ENCODE data around the gene MSI1.

DNA sequence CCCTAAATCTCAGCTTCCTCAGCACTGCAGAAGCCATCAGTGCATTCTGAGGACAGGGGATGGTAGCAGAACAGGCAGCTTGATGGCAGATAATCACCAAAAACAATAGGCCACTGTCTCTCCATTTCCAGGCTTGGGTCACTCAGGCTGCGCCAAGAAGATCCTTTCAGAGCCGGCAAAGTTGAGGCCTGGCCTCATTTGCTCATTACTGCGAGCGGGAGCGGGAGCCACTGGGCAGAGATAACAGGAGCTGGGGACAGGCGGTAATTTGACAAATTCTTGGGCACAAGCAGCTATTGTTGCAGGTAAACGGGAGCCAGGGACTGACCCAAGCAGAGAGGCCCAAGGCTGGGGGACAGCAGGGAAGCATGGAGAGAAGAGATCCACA, 2.1 kb downstream of the MSI1 start:
- TF ChIP-seq, protein P1, sequence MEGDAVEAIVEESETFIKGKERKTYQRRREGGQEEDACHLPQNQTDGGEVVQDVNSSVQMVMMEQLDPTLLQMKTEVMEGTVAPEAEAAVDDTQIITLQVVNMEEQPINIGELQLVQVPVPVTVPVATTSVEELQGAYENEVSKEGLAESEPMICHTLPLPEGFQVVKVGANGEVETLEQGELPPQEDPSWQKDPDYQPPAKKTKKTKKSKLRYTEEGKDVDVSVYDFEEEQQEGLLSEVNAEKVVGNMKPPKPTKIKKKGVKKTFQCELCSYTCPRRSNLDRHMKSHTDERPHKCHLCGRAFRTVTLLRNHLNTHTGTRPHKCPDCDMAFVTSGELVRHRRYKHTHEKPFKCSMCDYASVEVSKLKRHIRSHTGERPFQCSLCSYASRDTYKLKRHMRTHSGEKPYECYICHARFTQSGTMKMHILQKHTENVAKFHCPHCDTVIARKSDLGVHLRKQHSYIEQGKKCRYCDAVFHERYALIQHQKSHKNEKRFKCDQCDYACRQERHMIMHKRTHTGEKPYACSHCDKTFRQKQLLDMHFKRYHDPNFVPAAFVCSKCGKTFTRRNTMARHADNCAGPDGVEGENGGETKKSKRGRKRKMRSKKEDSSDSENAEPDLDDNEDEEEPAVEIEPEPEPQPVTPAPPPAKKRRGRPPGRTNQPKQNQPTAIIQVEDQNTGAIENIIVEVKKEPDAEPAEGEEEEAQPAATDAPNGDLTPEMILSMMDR (IDR thresholded peaks at IDR 0.05) = no peak
- TF ChIP-seq POLR2A (IDR thresholded peaks at IDR 0.05) = no peak

Data from thyroid gland (tissue), 4 donors.